Gastrocnemius medialis (tissue), 4 donors: ENCODE measurements around the gene ELK4. TPM values are rescaled to one million over a fixed set of nuclear protein-coding genes. Genes with fewer than 3 reads are reported as not detected.

Experiments used
- ATAC-seq, 2 donors: fragments of 150-250 bp; one replicate each; pipeline ENCODE4 v1.9.1; 2016
- DNase-seq, 2 donors: peaks; one replicate each; pipeline ENCODE4 v3.0.0-alpha.2; 2019
- H3K27ac ChIP-seq, 4 donors: fragments of 200-600 bp; sonication (generic); 1 replicate in 1 of 4; 2 replicates in 3 of 4; pipeline ENCODE4 v1.5.1; 2016 to 2018; ENCODE audit warnings: mild to moderate bottlenecking in 2 of 4, moderate library complexity in 1 of 4
- H3K27me3 ChIP-seq, 3 donors: fragments of 200-600 bp; sonication (generic) in 2 of 3; 1 replicate in 1 of 3; 2 replicates in 2 of 3; pipeline versions ENCODE4 v1.5.1 to v1.6.0; 2016 to 2019; ENCODE audit warnings: mild to moderate bottlenecking in 1 of 3, moderate library complexity in 1 of 3
- H3K36me3 ChIP-seq, 2 donors: fragments of 200-600 bp; sonication (generic) in 1 of 2; one replicate each; pipeline ENCODE4 v1.5.1; 2017 to 2018
- H3K4me1 ChIP-seq, 2 donors: fragments of 200-600 bp; sonication (generic) in 1 of 2; one replicate each; pipeline ENCODE4 v1.5.1; 2016 to 2017; ENCODE audit warnings: mild to moderate bottlenecking in 2 of 2
- H3K4me3 ChIP-seq, 4 donors: fragments of 200-600 bp; sonication (generic) in 3 of 4; 1 replicate in 1 of 4; 2 replicates in 3 of 4; pipeline ENCODE4 v1.5.1; 2016 to 2019; ENCODE audit warnings: mild to moderate bottlenecking in 2 of 4
- H3K9me3 ChIP-seq, 3 donors: fragments of 200-600 bp; sonication (generic) in 2 of 3; 1 replicate in 1 of 3; 2 replicates in 2 of 3; pipeline ENCODE4 v1.5.1; 2016 to 2019
- POLR2A ChIP-seq, 2 donors: fragments of 450-650 bp; IDR thresholded peaks; one replicate each; pipeline ENCODE4 v1.6.1; 2017; ENCODE audit warnings: antibody characterized with exemption in 2 of 2, mild to moderate bottlenecking in 2 of 2, moderate library complexity in 2 of 2
- in situ Hi-C, 4 donors: fragments of 200-750 bp; cut with MboI; loops; one replicate each; pipeline versions ENCODE4 v1.15.0 to v1.8.0; 2017; ENCODE audit warnings: low sequenced_read_pairs in 4 of 4
- intact Hi-C: fragments of 100-400 bp; cut with DNase I; formaldehyde crosslinking; loops from one replicate; pipeline ENCODE4 v1.15.1; 2023; ENCODE audit warnings: low total_unique reads
- total RNA-seq, 4 donors: library from RNA; depleted of rRNA; stranded (reverse); fragments of >200 nt; gene quantifications; one replicate each; pipeline versions ENCODE4 v1.1.0 to v1.2.3, GENCODE V29; 2016
- TF ChIP-seq, protein P1 (sequence below), 5 experiments: fragments of 450-650 bp in 3 of 5; fragments of 200-600 bp in 2 of 5; sonication (generic) in 2 of 5; IDR thresholded peaks in 4 of 5; conservative IDR thresholded peaks in 1 of 5; 1 replicate in 4 of 5; 2 replicates in 1 of 5; pipeline ENCODE4 v1.5.1; 2016 to 2019; ENCODE audit warnings: antibody characterized with exemption in 5 of 5, mild to moderate bottlenecking in 3 of 5, moderate library complexity in 3 of 5

Gene ELK4
- total RNA-seq, 4 donors from 2014 or later: 17.3 to 24.2 (median 20.1) TPM

DNA sequence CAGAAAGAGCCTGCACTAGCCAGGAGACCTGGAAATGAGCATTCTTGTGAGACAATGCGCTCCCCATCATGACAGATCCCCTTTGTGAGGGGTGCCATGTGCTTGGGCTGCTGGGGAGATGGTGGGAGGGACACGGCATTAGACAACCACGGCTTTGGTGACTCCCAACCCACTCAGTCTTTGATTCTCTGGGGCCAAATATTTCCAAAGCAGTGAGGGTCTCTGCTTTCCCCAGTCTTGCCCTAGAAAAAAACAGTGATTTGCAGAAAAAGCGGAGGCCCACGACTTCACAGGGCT, 38.3 kb upstream of the ELK4 start:
- ATAC-seq: no peak
- Histone ChIP-seq H3K27ac (no peak overlapping the region), H3K27me3 (no peaks in the 10 kb centered on the region), H3K4me3 (no peak overlapping the region), H3K9me3 (no peaks in the 10 kb centered on the region), H3K36me3 (no peaks in the 10 kb centered on the region), H3K4me1 (peaks cover 0 to 14% of the 10 kb centered on the region in 2 donors)
- in situ Hi-C loops (loop anchor here in 1 of 4 donors (25.0 kb wide), 1 partner anchor 317 kb away; no protein-coding TSS in a partner anchor), intact Hi-C loops (no loop called here)
- TF ChIP-seq, protein P1, sequence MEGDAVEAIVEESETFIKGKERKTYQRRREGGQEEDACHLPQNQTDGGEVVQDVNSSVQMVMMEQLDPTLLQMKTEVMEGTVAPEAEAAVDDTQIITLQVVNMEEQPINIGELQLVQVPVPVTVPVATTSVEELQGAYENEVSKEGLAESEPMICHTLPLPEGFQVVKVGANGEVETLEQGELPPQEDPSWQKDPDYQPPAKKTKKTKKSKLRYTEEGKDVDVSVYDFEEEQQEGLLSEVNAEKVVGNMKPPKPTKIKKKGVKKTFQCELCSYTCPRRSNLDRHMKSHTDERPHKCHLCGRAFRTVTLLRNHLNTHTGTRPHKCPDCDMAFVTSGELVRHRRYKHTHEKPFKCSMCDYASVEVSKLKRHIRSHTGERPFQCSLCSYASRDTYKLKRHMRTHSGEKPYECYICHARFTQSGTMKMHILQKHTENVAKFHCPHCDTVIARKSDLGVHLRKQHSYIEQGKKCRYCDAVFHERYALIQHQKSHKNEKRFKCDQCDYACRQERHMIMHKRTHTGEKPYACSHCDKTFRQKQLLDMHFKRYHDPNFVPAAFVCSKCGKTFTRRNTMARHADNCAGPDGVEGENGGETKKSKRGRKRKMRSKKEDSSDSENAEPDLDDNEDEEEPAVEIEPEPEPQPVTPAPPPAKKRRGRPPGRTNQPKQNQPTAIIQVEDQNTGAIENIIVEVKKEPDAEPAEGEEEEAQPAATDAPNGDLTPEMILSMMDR (IDR thresholded peaks at IDR 0.05 in 4 of 5, conservative IDR thresholded peaks at IDR 0.05 in 1 of 5): no peak
- TF ChIP-seq POLR2A (IDR thresholded peaks at IDR 0.05): no peak
- no peak for DNase-seq

GRCh38 chr1:205669341-205670149, 37.7 kb upstream of the ELK4 start:
- Histone ChIP-seq H3K27me3 (no peaks in the 10 kb centered on the region), H3K36me3 (no peaks in the 10 kb centered on the region), H3K27ac (no peak overlapping the region), H3K4me1 (peaks cover 2 to 14% of the 10 kb centered on the region in 2 donors), H3K9me3 (no peaks in the 10 kb centered on the region), H3K4me3 (no peak overlapping the region)
- intact Hi-C loops (no loop called here), in situ Hi-C loops (loop anchor here in 1 of 4 donors (25.0 kb wide), 1 partner anchor 318 kb away; no protein-coding TSS in a partner anchor)
- ATAC-seq (no peak), DNase-seq (no peak)
- TF ChIP-seq, protein P1 (IDR thresholded peaks at IDR 0.05 in 4 of 5, conservative IDR thresholded peaks at IDR 0.05 in 1 of 5): no peak
- TF ChIP-seq POLR2A (IDR thresholded peaks at IDR 0.05): no peak

DNA sequence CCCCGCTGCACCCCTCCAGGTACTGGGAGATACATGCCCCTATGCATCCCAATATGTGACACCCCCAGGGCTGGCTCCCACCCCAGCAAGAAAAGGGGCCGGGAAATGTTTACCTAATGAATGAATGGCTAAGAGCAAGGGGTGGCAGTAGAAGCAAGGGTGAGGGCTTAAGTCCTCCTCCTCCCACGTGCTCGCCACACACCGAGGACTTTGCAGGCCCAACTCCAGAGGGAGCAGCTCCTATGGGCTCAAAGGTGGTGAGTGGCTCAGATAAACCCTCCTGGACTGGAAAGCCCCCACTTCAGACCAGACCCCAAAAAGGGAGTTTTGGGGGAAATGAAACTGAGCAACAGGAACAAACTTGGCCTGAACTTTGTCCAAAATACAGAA, 37.1 kb upstream of the ELK4 start:
- intact Hi-C loops: no loop called here
- no peak for ATAC-seq

DNA sequence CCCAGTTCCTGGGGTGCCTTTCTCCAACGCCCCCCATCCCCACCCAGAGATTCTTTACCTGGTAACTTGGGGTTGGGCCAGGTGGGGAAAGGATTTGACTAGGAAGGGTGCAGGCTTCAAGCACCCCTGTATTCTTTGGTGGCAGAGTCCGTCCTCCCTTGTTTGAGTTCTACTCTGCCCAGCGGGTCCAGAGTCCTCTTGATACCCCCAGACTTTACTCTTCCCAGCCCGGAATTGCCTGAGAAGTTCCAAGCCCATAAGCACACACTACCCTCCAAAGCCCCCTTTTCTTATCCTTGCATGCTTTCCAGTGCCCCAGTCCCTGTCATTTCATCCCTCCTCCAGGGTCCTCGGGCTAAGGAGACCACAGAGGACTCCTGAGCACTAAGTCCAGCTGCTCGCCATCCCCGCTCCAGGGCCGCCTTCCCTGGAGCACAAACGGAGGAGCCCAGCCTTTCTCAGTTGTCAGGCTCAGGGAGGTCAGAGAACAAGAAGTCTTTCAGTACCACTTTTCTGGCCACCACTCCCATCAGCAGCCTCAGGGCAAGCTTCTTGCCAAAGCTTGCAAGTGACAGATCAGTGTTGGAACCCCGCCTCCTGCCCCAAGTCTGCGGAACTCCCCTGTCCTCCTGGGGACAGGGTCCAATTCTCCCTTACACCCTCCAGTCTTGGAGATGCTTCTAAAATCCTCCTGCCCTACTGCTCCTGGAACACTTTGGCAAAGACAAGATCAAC, 36.3 kb upstream of the ELK4 start:
- in situ Hi-C loops (loop anchor here in 1 of 4 donors (25.0 kb wide), 1 partner anchor 319 kb away; no protein-coding TSS in a partner anchor), intact Hi-C loops (no loop called here)
- TF ChIP-seq, protein P1 (IDR thresholded peaks at IDR 0.05 in 4 of 5, conservative IDR thresholded peaks at IDR 0.05 in 1 of 5): no peak
- TF ChIP-seq POLR2A (IDR thresholded peaks at IDR 0.05): no peak

More for the DNA sequence above, 37.1 kb upstream of the ELK4 start:
- Histone ChIP-seq H3K4me3 (no peak overlapping the region), H3K4me1 (peaks cover 4 to 14% of the 10 kb centered on the region in 2 donors), H3K36me3 (no peaks in the 10 kb centered on the region), H3K9me3 (no peaks in the 10 kb centered on the region), H3K27me3 (no peaks in the 10 kb centered on the region), H3K27ac (no peak overlapping the region)
- in situ Hi-C loops: loop anchor here in 1 of 4 donors (25.0 kb wide), 1 partner anchor 318 kb away; no protein-coding TSS in a partner anchor
- no peak for DNase-seq
- no peak for TF ChIP-seq POLR2A (IDR thresholded peaks at IDR 0.05)
- TF ChIP-seq, protein P1 (IDR thresholded peaks at IDR 0.05 in 4 of 5, conservative IDR thresholded peaks at IDR 0.05 in 1 of 5): no peak

More for the DNA sequence above, 36.3 kb upstream of the ELK4 start:
- Histone ChIP-seq H3K36me3 (no peaks in the 10 kb centered on the region), H3K4me1 (peaks cover 4 to 14% of the 10 kb centered on the region in 2 donors), H3K9me3 (no peaks in the 10 kb centered on the region), H3K27ac (no peak overlapping the region), H3K4me3 (no peak overlapping the region), H3K27me3 (no peaks in the 10 kb centered on the region)
- ATAC-seq (no peak), DNase-seq (no peak)
